IPS-15b (cell line): ENCODE measurements around the gene DPYSL5.

Experiments
- H3K27me3 ChIP-seq: one replicate; pipeline ENCODE4 v1.6.1; 2013; ENCODE audit warnings: low read length; ENCODE audit not compliant: control insufficient read depth, insufficient read depth
- H3K36me3 ChIP-seq: one replicate; pipeline ENCODE4 v1.6.1; 2013; ENCODE audit warnings: low read length; ENCODE audit not compliant: control insufficient read depth, insufficient read depth
- H3K4me1 ChIP-seq: one replicate; pipeline ENCODE4 v1.6.1; 2013; ENCODE audit warnings: mild to moderate bottlenecking, low read length; ENCODE audit not compliant: control insufficient read depth, insufficient read depth
- H3K4me3 ChIP-seq: one replicate; pipeline ENCODE4 v1.5.1; 2013; ENCODE audit warnings: low read depth, low read length
- H3K9ac ChIP-seq: one replicate; pipeline ENCODE4 v1.6.1; 2013; ENCODE audit warnings: low read depth, mild to moderate bottlenecking, low read length
- H3K9me3 ChIP-seq: one replicate; pipeline ENCODE4 v1.6.1; 2013; ENCODE audit warnings: mild to moderate bottlenecking, low read length; ENCODE audit not compliant: control insufficient read depth, insufficient read depth

Gene DPYSL5

DNA sequence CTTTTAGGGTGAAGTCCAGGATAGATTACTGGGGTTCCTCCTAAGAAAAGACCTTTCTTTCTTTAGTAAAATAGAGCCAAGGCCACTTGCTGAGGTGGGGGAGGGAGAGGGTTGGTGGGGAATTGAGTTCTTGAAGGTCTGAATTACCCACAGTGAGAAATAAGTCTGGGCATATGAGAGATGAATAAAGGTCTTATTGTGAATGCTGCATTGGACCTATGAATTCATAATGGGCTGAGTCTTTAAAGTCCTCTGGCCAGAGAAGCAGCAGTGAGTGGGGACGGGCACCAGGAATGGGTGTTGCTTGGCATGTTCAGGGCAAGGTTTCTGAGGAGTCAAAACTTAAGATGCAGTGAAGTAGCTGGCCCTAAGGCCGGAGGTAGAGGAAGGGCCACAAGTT is 133.0 kb downstream of the DPYSL5 start:
- Histone ChIP-seq H3K9ac (no peak overlapping the region), H3K27me3 (no peaks in the 10 kb centered on the region), H3K9me3 (no peaks in the 10 kb centered on the region), H3K36me3 (no peaks in the 10 kb centered on the region), H3K4me1 (no peaks in the 10 kb centered on the region), H3K4me3 (no peak overlapping the region)

DNA sequence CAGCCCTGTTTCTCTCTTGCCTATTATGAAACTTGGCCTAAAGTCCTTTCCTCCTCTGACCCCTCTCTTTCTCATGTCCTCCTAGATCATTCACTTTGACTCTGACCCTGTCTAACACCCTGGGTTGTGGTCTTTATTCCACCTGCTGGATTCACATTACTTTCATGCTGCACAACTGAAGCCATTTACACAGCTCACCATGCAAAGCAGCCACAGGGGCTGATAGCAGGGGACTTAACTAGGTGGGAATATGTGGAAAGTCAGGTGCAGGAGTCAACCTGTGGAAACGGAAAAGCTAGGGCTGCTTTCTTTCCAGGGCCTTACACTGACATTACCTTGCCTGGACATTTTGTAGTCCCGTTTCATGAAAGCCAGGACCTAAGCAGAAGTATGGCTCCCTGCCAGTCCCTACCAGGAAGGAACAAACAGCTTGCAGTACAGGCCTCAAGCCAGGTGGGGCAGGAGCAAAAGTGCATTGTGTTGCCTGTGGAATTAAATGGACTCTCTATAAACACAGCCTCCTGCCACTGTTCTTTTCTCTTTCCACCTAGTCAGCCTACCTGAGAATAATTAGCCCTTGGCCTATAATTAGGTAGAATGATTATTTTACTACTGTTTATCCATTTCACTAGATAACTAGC is 134.3 kb downstream of the DPYSL5 start:
- H3K36me3 ChIP-seq: no peaks in the 10 kb centered on the region
- no peaks in the 10 kb centered on the region for H3K9me3 ChIP-seq
- no peaks in the 10 kb centered on the region for H3K27me3 ChIP-seq
- H3K4me1 ChIP-seq: no peaks in the 10 kb centered on the region
- H3K4me3 ChIP-seq: no peak overlapping the region
- no peak overlapping the region for H3K9ac ChIP-seq

DNA sequence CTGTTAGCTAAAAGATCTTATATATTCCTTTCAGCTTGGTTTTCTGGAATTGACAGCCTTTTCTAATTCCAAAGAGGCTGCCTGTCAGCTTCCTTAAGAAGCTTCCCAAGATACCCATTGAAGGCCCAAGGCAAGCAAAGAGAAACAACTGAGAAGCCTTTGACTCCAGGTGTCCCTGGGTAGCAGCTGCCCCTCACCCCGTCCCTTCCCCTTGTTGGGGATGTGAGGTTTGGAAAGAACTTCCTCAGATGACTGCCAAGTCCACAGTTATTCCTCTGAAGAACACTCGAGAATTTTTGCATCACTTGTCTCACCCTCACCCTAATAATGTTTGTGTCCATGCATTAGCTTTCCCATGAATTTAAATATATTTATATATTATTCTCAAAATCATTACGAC is 135.8 kb downstream of the DPYSL5 start:
- Histone ChIP-seq H3K9me3 (no peaks in the 10 kb centered on the region), H3K27me3 (no peaks in the 10 kb centered on the region), H3K4me1 (no peaks in the 10 kb centered on the region), H3K36me3 (no peaks in the 10 kb centered on the region), H3K9ac (no peak overlapping the region), H3K4me3 (no peak overlapping the region)

DNA sequence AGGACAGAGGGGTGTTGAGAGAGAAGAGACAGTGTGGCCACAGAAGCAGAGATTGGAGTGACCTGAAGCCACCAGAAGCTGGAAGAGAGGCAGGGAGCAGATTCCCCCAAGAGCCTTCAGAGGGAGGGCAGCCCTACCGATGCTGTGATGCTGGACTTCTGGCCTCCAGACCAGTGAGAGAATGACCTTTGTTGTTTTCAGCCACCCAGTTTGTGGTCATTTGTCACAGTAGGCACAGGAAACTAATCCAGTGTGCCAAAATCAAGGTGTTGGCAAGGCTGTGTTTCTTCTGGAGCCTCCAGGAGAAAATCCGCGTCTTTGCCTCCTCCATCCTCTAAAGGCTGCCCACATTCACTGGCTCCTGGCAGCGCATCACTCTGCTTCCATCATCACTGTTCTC is 137.9 kb downstream of the DPYSL5 start:
- no peak overlapping the region for H3K4me3 ChIP-seq
- H3K36me3 ChIP-seq: no peaks in the 10 kb centered on the region
- H3K9ac ChIP-seq: no peak overlapping the region
- H3K4me1 ChIP-seq: no peaks in the 10 kb centered on the region
- H3K27me3 ChIP-seq: no peaks in the 10 kb centered on the region
- H3K9me3 ChIP-seq: no peaks in the 10 kb centered on the region

DNA sequence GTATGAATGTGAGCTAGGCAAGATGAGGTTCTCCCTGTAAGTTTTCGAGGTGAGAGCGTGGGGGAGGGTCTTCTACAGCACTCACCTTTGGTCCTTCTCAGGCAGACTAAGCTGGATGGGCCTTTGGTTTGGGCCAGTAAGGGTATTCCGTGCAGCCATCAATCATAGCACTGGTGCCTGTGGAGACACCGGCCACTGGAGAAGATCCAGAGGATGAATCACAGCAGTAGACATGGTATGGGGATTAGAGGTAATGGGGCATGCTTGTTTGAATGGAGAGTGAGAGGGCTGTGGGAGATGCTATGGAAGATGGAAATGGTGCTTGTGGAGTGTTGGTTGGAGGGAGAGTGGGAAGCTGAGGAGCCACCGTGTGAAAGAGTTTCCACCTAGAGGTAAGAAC is 138.6 kb downstream of the DPYSL5 start:
- Histone ChIP-seq H3K4me3 (no peak overlapping the region), H3K9ac (no peak overlapping the region), H3K27me3 (no peaks in the 10 kb centered on the region), H3K4me1 (no peaks in the 10 kb centered on the region), H3K9me3 (no peaks in the 10 kb centered on the region), H3K36me3 (no peaks in the 10 kb centered on the region)

DNA sequence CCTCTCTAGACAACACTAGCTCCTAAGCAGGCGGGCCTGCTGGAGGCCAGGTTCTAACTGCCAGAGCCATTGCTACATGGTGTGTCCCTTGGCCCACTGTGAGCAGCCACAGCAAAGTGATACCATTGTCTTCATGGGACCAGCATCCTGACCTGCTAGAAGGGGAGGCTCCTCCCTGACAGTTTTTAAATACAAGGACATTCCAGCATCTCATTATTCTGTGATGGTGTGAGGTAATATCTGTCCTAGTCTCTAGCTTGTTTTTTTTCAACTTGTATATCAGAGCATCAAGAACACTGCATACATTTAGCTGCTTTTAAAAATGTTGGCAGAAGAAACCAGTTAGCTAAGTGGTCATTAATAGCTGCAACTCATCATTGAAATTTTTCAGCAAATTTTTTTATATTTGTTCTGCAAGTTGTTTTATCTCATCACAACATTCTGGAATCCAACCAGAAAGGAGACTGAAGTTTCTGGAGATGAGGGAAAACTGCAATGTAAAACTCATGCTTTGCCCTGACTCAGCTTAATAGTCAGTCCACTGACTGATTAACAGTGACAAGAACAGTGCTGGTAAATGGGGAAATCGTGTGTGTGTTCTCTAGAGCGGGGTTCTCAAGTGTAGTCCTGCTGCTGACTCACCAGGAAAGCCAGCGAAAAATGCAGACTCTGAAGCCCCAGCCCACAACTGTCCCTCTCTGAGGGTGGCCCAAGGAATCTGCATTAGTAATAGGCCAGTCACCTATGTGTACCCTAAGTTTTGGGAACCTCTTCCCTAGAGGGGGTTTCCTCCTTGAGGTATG is 140.3 kb downstream of the DPYSL5 start:
- H3K36me3 ChIP-seq: no peaks in the 10 kb centered on the region
- H3K27me3 ChIP-seq: no peaks in the 10 kb centered on the region
- H3K9me3 ChIP-seq: no peaks in the 10 kb centered on the region
- H3K9ac ChIP-seq: no peak overlapping the region
- no peaks in the 10 kb centered on the region for H3K4me1 ChIP-seq
- H3K4me3 ChIP-seq: no peak overlapping the region

DNA sequence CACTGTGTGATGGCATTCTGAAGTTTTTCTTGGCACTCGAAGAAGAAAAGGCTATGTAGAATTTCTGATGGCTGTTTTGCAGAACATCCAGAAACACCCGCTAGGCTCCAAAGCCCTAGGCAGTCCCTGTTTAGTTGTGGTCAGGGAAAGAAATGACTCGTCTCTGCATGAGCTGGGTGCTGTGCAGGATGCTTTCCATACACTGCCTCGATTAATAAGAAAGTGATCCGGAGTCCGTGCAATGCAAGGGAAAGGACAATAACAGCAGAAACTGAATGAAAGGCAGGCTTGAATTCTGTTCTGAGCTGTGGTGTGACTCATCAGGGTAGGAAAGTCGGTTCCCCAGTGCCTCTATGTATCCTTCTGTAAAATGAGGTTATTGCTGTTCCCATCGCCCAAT is 141.2 kb downstream of the DPYSL5 start:
- no peaks in the 10 kb centered on the region for H3K36me3 ChIP-seq
- H3K9me3 ChIP-seq: no peaks in the 10 kb centered on the region
- H3K9ac ChIP-seq: no peak overlapping the region
- no peak overlapping the region for H3K4me3 ChIP-seq
- no peaks in the 10 kb centered on the region for H3K27me3 ChIP-seq
- no peaks in the 10 kb centered on the region for H3K4me1 ChIP-seq

DNA sequence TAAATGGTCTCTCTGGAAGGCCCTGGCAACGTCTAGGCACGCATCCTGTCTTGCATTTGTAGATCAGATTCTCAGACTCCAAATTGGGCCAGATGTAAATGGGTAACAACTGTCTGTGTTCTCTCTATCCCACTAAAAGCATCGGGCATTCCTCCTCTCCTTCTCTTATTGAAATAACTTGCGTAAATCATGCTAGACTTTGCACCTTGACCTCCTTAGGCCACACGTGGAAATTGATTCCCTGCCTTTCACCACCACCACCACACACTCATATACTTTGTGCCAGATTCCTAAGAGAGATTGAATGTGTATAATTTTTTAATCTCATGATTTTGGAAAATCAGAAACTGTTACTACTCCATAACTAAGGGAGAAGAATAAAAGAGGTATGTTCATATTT is 143.8 kb downstream of the DPYSL5 start:
- Histone ChIP-seq H3K9me3 (no peaks in the 10 kb centered on the region), H3K9ac (no peak overlapping the region), H3K27me3 (no peaks in the 10 kb centered on the region), H3K36me3 (no peaks in the 10 kb centered on the region), H3K4me3 (no peak overlapping the region), H3K4me1 (no peaks in the 10 kb centered on the region)

DNA sequence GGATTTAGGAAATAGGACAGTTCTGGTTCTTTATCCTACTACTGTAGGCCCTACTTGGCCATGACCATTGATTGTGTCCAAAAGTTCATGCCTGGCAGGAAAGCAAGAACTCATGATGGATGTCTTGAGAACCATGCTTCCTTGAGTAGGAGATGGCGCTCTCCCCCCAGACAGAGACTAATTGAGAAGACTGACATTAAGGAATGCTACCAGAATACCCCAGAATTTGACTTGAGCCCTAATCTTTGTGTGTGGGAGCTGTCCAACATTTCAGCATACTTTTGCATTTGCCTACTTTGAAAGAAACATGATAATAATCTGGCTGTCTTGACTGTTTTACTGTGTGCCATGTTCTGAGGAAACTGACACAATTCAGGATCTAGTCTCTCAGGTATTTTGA is 145.8 kb downstream of the DPYSL5 start:
- H3K4me1 ChIP-seq: no peaks in the 10 kb centered on the region
- no peak overlapping the region for H3K4me3 ChIP-seq
- H3K9me3 ChIP-seq: no peaks in the 10 kb centered on the region
- H3K36me3 ChIP-seq: no peaks in the 10 kb centered on the region
- no peaks in the 10 kb centered on the region for H3K27me3 ChIP-seq
- no peak overlapping the region for H3K9ac ChIP-seq

DNA sequence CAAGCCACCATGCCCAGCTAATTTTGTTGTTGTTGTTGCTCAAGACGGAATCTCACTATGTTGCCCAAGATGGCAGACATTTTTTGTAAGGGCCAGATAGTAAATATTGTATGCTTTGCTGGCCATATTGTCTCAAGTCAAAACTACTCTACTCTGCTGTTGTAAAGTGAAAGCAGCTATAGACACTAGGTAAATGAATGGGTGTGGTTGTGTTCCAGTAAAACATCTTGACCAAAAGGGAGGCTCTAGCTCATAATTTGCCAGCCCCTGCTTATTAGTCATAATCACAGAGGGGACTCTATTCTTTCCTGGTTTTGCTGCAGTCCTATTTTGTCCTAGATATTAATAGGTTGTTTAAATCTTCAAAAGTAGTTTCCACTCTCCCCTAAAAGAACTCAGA is 147.1 kb downstream of the DPYSL5 start:
- Histone ChIP-seq H3K36me3 (no peaks in the 10 kb centered on the region), H3K4me3 (no peak overlapping the region), H3K9me3 (no peaks in the 10 kb centered on the region)

DNA sequence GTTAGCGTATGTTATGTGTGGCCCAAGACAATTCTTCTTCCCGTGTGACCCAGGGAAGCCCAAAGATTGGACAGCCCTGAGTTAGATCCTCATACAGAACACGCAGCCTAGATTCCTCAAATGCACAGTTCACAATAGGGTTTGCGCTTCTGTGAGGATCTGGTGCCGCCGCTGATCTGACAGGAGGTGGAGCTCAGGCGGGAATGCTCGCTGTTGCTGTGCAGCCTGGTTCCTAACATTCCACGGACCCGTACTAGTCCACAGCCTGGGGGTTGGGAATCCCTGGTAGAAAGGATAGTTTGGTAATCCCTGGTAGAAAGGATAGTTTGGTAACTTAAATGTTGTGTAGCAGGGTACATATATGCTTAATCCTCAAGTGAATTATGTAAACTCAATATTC is 149.5 kb downstream of the DPYSL5 start:
- Histone ChIP-seq H3K36me3 (no peaks in the 10 kb centered on the region), H3K9ac (no peak overlapping the region), H3K4me3 (no peak overlapping the region), H3K4me1 (no peaks in the 10 kb centered on the region), H3K9me3 (no peaks in the 10 kb centered on the region), H3K27me3 (no peaks in the 10 kb centered on the region)

More for the DNA sequence above, 147.1 kb downstream of the DPYSL5 start:
- Histone ChIP-seq H3K4me1 (no peaks in the 10 kb centered on the region), H3K9ac (no peak overlapping the region), H3K27me3 (no peaks in the 10 kb centered on the region)

DNA sequence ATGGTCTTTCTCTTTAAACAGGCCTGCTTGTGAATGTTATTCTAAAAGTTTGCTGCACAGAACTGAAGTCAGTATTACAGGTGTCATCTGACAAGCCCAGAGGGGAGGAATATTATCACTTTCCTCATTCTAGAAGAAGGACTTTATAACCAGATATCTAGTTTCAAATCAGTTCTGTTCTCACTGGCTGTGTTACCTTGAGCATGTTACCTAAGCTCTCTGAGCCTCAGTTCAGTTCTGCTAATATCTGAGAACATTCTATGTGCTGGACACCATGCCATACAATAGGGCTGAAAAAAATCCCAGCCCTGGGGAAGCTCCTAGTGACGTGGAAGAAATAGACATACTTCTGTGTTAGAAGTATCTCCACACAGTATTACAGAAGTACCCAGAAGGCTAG is 150.4 kb downstream of the DPYSL5 start:
- Histone ChIP-seq H3K36me3 (no peaks in the 10 kb centered on the region), H3K9ac (no peak overlapping the region), H3K4me3 (no peak overlapping the region), H3K4me1 (no peaks in the 10 kb centered on the region), H3K9me3 (no peaks in the 10 kb centered on the region), H3K27me3 (no peaks in the 10 kb centered on the region)
